SU-DHL-6 (cell line): ENCODE results near the gene KLRC3.

Experiments used
- EZH2phosphoT487 ChIP-seq: fragments of 200-600 bp; sonication (generic), shearing (Covaris generic); conservative IDR thresholded peaks from 2 replicates; pipeline ENCODE4 v1.6.1; 2018; ENCODE audit warnings: mild to moderate bottlenecking, antibody characterized with exemption, low read length, moderate library complexity, mixed read lengths
- TF ChIP-seq, protein P1 (sequence below): fragments of 200-600 bp; sonication (generic); IDR thresholded peaks from one replicate; pipeline ENCODE4 v1.5.1; 2017; ENCODE audit warnings: antibody characterized with exemption, mild to moderate bottlenecking, low read length, moderate library complexity; ENCODE audit not compliant: insufficient read depth, poor library complexity, severe bottlenecking

DNA sequence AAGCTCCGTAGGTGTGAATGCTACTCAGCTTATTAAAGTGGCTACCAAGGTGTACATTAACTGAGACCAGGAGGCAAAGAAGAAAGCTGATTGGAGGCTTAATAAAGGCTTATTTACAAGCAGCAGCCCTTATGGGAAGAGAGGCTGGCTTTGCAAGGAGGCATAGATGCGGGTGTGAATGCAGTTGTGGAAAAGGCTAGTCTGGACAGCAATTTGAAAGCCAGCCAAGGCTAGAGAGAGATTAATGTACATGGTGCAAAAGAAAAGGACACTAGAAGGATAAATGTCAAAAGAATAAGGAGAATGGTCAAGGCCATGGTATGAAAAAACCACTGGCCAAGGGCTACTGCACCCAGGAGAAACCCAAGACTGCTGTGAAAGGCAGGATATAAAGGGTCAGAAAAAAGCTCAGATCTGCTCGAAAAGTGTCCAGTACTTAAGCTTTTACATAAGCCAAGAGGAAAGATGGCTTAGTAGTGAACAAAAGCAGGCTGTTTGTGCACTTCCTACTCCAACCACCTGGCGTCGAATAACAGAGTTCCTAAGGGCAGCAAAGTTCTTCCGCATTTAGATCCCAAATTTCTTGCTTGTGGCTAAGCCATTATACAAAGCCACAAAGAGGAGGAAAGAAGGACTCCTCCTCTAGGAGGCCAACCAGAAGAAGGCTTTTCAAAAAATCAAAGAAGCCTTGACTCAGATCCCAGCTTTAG is 54.5 kb downstream of the KLRC3 start:
- TF ChIP-seq, protein P1, sequence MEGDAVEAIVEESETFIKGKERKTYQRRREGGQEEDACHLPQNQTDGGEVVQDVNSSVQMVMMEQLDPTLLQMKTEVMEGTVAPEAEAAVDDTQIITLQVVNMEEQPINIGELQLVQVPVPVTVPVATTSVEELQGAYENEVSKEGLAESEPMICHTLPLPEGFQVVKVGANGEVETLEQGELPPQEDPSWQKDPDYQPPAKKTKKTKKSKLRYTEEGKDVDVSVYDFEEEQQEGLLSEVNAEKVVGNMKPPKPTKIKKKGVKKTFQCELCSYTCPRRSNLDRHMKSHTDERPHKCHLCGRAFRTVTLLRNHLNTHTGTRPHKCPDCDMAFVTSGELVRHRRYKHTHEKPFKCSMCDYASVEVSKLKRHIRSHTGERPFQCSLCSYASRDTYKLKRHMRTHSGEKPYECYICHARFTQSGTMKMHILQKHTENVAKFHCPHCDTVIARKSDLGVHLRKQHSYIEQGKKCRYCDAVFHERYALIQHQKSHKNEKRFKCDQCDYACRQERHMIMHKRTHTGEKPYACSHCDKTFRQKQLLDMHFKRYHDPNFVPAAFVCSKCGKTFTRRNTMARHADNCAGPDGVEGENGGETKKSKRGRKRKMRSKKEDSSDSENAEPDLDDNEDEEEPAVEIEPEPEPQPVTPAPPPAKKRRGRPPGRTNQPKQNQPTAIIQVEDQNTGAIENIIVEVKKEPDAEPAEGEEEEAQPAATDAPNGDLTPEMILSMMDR, result no peak
- TF ChIP-seq EZH2phosphoT487, result no peak
